ENCODE results near the gene CUTA. TPM values are rescaled to one million over a fixed set of nuclear protein-coding genes. Genes with fewer than 3 reads are reported as not detected.

CUTA gene
- total and polyA plus RNA-seq, 2 of the 13 experiments (the other 11 are each of a cell fraction or from before 2014, with no cell fraction given) = 170 to 180 TPM

GRCh38 chr6:33420491-33421343 lies 2.8 kb upstream of the CUTA start:
- no TSS peak for BruUV-seq (replicated peaks)
- Histone ChIP-seq H3K27ac (ENCODE audit: extremely low read length, insufficient read depth, low read length) (no peak overlapping the region), H2AFZ (ENCODE audit: low read length) (no peak overlapping the region), H3K4me3 (replicated peaks in 1 of 3; ENCODE audit: insufficient read depth in 1 of 3, low read depth in 2 of 3, low read length in 3 of 3) (no peak overlapping the region), H3K27me3 (ENCODE audit: control insufficient read depth in 1 of 2, insufficient read depth in 2 of 2, low read length in 2 of 2) (peaks cover 2 to 35% of the 10 kb centered on the region in 2 experiments; a peak in 3 of 5 replicates), H3K4me1 (ENCODE audit: insufficient read depth, low read length) (peaks cover 51% of the 10 kb centered on the region), H3K79me2 (ENCODE audit: insufficient read depth, low read length) (peaks cover 18% of the 10 kb centered on the region), H3K9me3 (ENCODE audit: low read length) (no peaks in the 10 kb centered on the region), H3K4me2 (ENCODE audit: low read depth, low read length) (no peak overlapping the region), H3K36me3 (replicated peaks in 1 of 2; ENCODE audit: control insufficient read depth in 1 of 2, insufficient read depth in 2 of 2, low read length in 2 of 2) (peaks cover 3 to 7% of the 10 kb centered on the region in 2 experiments), H4K20me1 (ENCODE audit: insufficient read depth, low read length) (no peaks in the 10 kb centered on the region), H3K9ac (ENCODE audit: insufficient read depth, low read depth, low read length) (no peak overlapping the region)
- in situ Hi-C loops (cut with HindIII; ENCODE audit: extremely low pct_ligation_motif_present, low pct_unique_long_range_greater_than_20kb) = loop anchor here (25.0 kb wide), 1 partner anchor 133 kb away; the partner anchor contains the start of genes B3GALT4, PFDN6, RGL2 and WDR46
- ChIA-PET CTCF (ENCODE audit: low intra/inter-chr PET ratio, low total read pairs) (no interaction called here), POLR2A (no interaction called here)
- FAIRE-seq (no peak), ATAC-seq (no peak), DNase-seq (ENCODE audit: low spot score) (no peak)
- intact Hi-C loops (cut with micrococcal nuclease; ENCODE audit: unreplicated experiment) = no loop called here
- TF ChIP-seq HNRNPK (IDR thresholded peaks at IDR 0.05; ENCODE audit: low read depth, low read length, poor library complexity, severe bottlenecking) = peak; percentile 91
- no peak for TF ChIP-seq ZFP62 (CRISPR knock-in tag; IDR thresholded peaks at IDR 0.05)
- no peak for TF ChIP-seq MAX (IDR thresholded peaks at IDR 0.05)
- no peak for TF ChIP-seq MXD3 (CRISPR knock-in tag; IDR thresholded peaks at IDR 0.05)
- no peak for TF ChIP-seq GABPA (IDR thresholded peaks at IDR 0.05; ENCODE audit: low read depth, low read length)
- TF ChIP-seq GABPA (CRISPR knock-in tag; IDR thresholded peaks at IDR 0.05; ENCODE audit: low read depth) = peak; percentile 36; the same call in 1 of the 2 replicates
- no peak for TF ChIP-seq ZNF607 (CRISPR knock-in tag; IDR thresholded peaks at IDR 0.05; ENCODE audit: borderline replicate concordance)
- no peak for TF ChIP-seq FOXA3 (CRISPR knock-in tag; IDR thresholded peaks at IDR 0.05)
- TF ChIP-seq ZNF839 (CRISPR knock-in tag; IDR thresholded peaks at IDR 0.05; ENCODE audit: borderline replicate concordance) = no peak
- WGBS (ENCODE audit: low lambda C conversion rate) = 37% methylated on average over 6 of the region's 6 CpGs

All from HepG2 (cell line).